Endothelial cell of umbilical vein (primary cell): Measurements from ENCODE around the gene MRPL53. TPM values are rescaled to one million over a fixed set of nuclear protein-coding genes. Genes with fewer than 3 reads are reported as not detected.
"Not testable (repeated sequence)": the region's sequence is repeated elsewhere in the genome, so short reads cannot be mapped to it uniquely, and the experiment has no call there.

Experiments used
- BruUV-seq: library from RNA; stranded (reverse); fragments of 400-500 nt; replicated peaks from 2 replicates; lab custom pipeline; 2021; lab: Mats Ljungman, UMichigan
- CTCF ChIA-PET: fragments of 300-600, 350-600 bp; sonication (Branson Sonifier 250); formaldehyde crosslinking; loops from one replicate; lab custom pipeline; 2021; ENCODE audit warnings: antibody characterized with exemption, inconsistent platforms; lab: Charles Lee
- POLR2A ChIA-PET: fragments of 300-600, 350-600 bp; sonication (Branson Sonifier 250); formaldehyde crosslinking; loops from one replicate; lab custom pipeline; 2021; ENCODE audit warnings: antibody characterized with exemption, inconsistent platforms; lab: Charles Lee
- DNase-seq: peaks from one replicate; pipeline ENCODE4 v3.0.0-alpha.2; 2011; ENCODE audit warnings: low read depth, low spot score
- FAIRE-seq: peaks from 2 replicates; lab custom pipeline; 2011; peaks lifted over from hg19 to GRCh38; lab: Jason Lieb, UNC
- H2AFZ ChIP-seq: 2 replicates; pipeline ENCODE4 v1.6.0; 2012; ENCODE audit warnings: low read depth, low read length, control low read depth, inconsistent platforms
- H3K27ac ChIP-seq: 2 replicates; pipeline ENCODE4 v1.5.1; 2011; ENCODE audit warnings: low read depth, mild to moderate bottlenecking, control low read depth, low read length, moderate library complexity; ENCODE audit not compliant: insufficient read depth
- H3K27me3 ChIP-seq, 2 experiments: 2 replicates each; pipeline versions ENCODE4 v1.6.0 to v1.6.1; 2011; ENCODE audit warnings: low read length in 2 of 2, mixed read lengths in 1 of 2; ENCODE audit not compliant: control insufficient read depth in 2 of 2, insufficient read depth in 2 of 2
- H3K36me3 ChIP-seq, 2 experiments: 2 replicates in 1 of 2; 3 replicates in 1 of 2; pipeline ENCODE4 v1.5.1; 2011; ENCODE audit warnings: low read length in 2 of 2, mild to moderate bottlenecking in 1 of 2, moderate library complexity in 1 of 2; ENCODE audit not compliant: control insufficient read depth in 2 of 2, insufficient read depth in 2 of 2; ENCODE audit errors: extremely low read depth in 1 of 2
- H3K4me1 ChIP-seq: 3 replicates; pipeline ENCODE4 v1.5.1; 2011; ENCODE audit warnings: mild to moderate bottlenecking, low read length; ENCODE audit not compliant: control insufficient read depth, insufficient read depth; ENCODE audit errors: extremely low read depth
- H3K4me2 ChIP-seq: 2 replicates; pipeline ENCODE4 v1.6.1; 2011; ENCODE audit warnings: low read length, control low read depth, mixed read lengths; ENCODE audit not compliant: insufficient read depth
- H3K4me3 ChIP-seq, 3 experiments: fragments of 200-600 bp in 1 of 3; sonication (generic), shearing (Covaris generic) in 1 of 3; replicated peaks in 1 of 3; 2 replicates each; pipeline ENCODE4 v1.5.1; 2011 to 2016; ENCODE audit warnings: control low read depth in 3 of 3, low read length in 3 of 3, mild to moderate bottlenecking in 2 of 3, inconsistent platforms in 1 of 3, low read depth in 1 of 3, moderate library complexity in 1 of 3; ENCODE audit not compliant: insufficient read depth in 1 of 3
- H3K79me2 ChIP-seq: 2 replicates; pipeline ENCODE4 v1.6.0; 2012; ENCODE audit warnings: low read length, inconsistent platforms; ENCODE audit not compliant: control insufficient read depth, insufficient read depth
- H3K9ac ChIP-seq: replicated peaks from 2 replicates; pipeline ENCODE3; 2011; ENCODE audit warnings: low read length, control low read depth; ENCODE audit not compliant: insufficient read depth; ENCODE audit errors: extremely low read depth
- H3K9me1 ChIP-seq: replicated peaks from 3 replicates; pipeline ENCODE4 v1.6.0; 2011; ENCODE audit warnings: mild to moderate bottlenecking, low read length; ENCODE audit not compliant: control insufficient read depth, insufficient read depth; ENCODE audit errors: extremely low read depth
- H3K9me3 ChIP-seq: replicated peaks from 2 replicates; pipeline ENCODE4 v1.5.1; 2012; ENCODE audit warnings: low read length, inconsistent platforms; ENCODE audit not compliant: control insufficient read depth, insufficient read depth
- H4K20me1 ChIP-seq: replicated peaks from 2 replicates; pipeline ENCODE3; 2011; ENCODE audit warnings: mild to moderate bottlenecking, low read length; ENCODE audit not compliant: control insufficient read depth, insufficient read depth; ENCODE audit errors: extremely low read depth
- EZH2 ChIP-seq: IDR thresholded peaks from 2 replicates; pipeline ENCODE4 v1.6.1; 2012; ENCODE audit warnings: borderline replicate concordance, low read depth, mild to moderate bottlenecking, moderate library complexity, low read length, inconsistent platforms; ENCODE audit not compliant: severe bottlenecking
- GATA2 ChIP-seq: IDR thresholded peaks from 2 replicates; pipeline ENCODE4 v1.7.0; 2011; ENCODE audit warnings: low read depth, mild to moderate bottlenecking, moderate library complexity, mixed read lengths, low read length; ENCODE audit not compliant: insufficient read length, insufficient read depth
- JUN ChIP-seq: IDR thresholded peaks from 2 replicates; pipeline ENCODE4 v1.6.1; 2011; ENCODE audit warnings: borderline replicate concordance, low read depth; ENCODE audit not compliant: insufficient read length, insufficient read depth
- MYC ChIP-seq: IDR thresholded peaks from one replicate; pipeline ENCODE4 v1.6.1; 2011; ENCODE audit warnings: mild to moderate bottlenecking, low read depth, low read length
- POLR2A ChIP-seq: IDR thresholded peaks from 2 replicates; pipeline ENCODE4 v1.6.1; 2012; ENCODE audit warnings: low read depth, mild to moderate bottlenecking, control low read depth, low read length
- dilution Hi-C: fragments of 300-500 bp; cut with MboI; formaldehyde crosslinking; loops from one replicate; pipeline ENCODE4 v1.15.0; 2019; ENCODE audit warnings: low sequenced_read_pairs; ENCODE audit not compliant: extremely low pct_ligation_motif_present
- intact Hi-C: fragments of 100-400 bp; cut with micrococcal nuclease; formaldehyde crosslinking; loops from one replicate; pipeline ENCODE4 v1.10.0; 2022
- polyA plus RNA-seq, 4 experiments: library from polyadenylated mRNA; depleted of rRNA in 3 of 4; stranded (reverse) in 3 of 4; unstranded in 1 of 4; fragments of >200 nt; gene quantifications; 2 replicates each; pipeline versions ENCODE4 v1.2.1 to v1.2.3, GENCODE V29; 2011 to 2012; ENCODE audit warnings: missing spikeins in 1 of 4
- total RNA-seq: library from RNA; stranded (reverse); gene quantifications from 2 replicates; pipeline ENCODE4 v1.2.3, GENCODE V29; 2021
- TF ChIP-seq, protein P1 (sequence below): IDR thresholded peaks from 2 replicates; pipeline ENCODE4 v1.6.1; 2011; ENCODE audit not compliant: insufficient read depth, insufficient read length
- TF ChIP-seq, protein P2 (sequence below), 2 donors: IDR thresholded peaks; 1 replicate in 1 of 2; 2 replicates in 1 of 2; pipeline ENCODE4 v1.5.1; 2011; ENCODE audit warnings: low read length in 2 of 2, mild to moderate bottlenecking in 2 of 2, moderate library complexity in 2 of 2, control low read depth in 1 of 2, inconsistent platforms in 1 of 2, low read depth in 1 of 2; ENCODE audit not compliant: insufficient read depth in 1 of 2; ENCODE audit errors: extremely low read depth in 1 of 2

Gene MRPL53
- total and polyA plus RNA-seq, 2 donors (not counting 3 experiments of a cell fraction or from before 2014, with no cell fraction given): 68.7 to 69.7 TPM

DNA sequence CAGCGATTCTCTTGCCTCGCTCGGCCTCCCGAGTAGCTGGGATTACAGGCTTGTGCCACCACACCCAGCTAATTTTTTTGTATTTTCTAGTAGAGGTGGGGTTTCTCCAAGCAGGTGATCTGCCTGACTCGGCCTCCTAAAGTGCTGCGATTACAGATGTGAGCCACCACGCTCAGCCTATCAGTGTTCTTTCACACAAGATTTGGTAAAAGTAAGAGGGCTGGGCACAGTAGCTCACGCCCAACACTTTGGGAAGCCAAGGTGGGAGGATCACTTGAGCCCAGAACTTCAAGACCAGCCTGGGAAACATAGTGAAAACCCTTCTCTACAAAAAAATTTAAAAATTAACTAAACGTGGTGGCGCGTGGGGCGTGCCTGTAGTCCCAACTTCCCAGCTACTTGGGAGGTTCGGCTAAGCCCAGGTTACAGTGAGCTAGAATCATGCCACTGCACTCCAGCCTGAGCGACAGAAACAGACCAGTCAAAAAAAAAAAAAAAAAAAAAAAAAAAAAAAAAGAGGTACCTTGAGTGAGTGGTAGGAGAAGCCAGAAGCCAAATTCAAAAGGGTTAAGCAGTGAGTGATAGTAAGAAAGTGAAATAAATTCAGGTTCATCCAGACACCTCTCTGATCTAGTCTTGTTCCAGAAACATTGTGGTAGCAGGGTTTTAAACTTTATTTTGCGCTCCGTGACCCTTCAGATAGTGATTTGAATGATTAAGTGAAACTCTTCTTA lies 981 bp downstream of the MRPL53 start:
- TF ChIP-seq MYC (no peak), EZH2 (no peak), GATA2 (no peak), JUN (no peak), POLR2A (no peak)
- TF ChIP-seq, protein P1, sequence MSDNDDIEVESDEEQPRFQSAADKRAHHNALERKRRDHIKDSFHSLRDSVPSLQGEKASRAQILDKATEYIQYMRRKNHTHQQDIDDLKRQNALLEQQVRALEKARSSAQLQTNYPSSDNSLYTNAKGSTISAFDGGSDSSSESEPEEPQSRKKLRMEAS: no peak
- TF ChIP-seq, protein P2, sequence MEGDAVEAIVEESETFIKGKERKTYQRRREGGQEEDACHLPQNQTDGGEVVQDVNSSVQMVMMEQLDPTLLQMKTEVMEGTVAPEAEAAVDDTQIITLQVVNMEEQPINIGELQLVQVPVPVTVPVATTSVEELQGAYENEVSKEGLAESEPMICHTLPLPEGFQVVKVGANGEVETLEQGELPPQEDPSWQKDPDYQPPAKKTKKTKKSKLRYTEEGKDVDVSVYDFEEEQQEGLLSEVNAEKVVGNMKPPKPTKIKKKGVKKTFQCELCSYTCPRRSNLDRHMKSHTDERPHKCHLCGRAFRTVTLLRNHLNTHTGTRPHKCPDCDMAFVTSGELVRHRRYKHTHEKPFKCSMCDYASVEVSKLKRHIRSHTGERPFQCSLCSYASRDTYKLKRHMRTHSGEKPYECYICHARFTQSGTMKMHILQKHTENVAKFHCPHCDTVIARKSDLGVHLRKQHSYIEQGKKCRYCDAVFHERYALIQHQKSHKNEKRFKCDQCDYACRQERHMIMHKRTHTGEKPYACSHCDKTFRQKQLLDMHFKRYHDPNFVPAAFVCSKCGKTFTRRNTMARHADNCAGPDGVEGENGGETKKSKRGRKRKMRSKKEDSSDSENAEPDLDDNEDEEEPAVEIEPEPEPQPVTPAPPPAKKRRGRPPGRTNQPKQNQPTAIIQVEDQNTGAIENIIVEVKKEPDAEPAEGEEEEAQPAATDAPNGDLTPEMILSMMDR (IDR thresholded peaks at IDR 0.05; ENCODE audit: extremely low read depth in 1 of 2, insufficient read depth in 1 of 2, low read depth in 1 of 2, low read length in 2 of 2): no peak
- dilution Hi-C loops: no loop called here
- Histone ChIP-seq H3K4me1 (peaks cover 13% of the 10 kb centered on the region), H3K27ac (peak overlapping the region; percentile 10), H3K4me3 (peak overlapping the region; percentile 43 to 84 (median 75)), H3K9ac (peak overlapping the region; percentile 46), H3K79me2 (no peaks in the 10 kb centered on the region), H2AFZ (peak overlapping the region; percentile 71), H3K9me3 (no peaks in the 10 kb centered on the region), H3K9me1 (no peaks in the 10 kb centered on the region), H3K4me2 (peak overlapping the region; percentile 89), H3K27me3 (no peaks in the 10 kb centered on the region), H4K20me1 (no peaks in the 10 kb centered on the region), H3K36me3 (peaks cover 0 to 7% of the 10 kb centered on the region in 2 experiments)
- intact Hi-C loops: loop anchor here (1.0 kb wide), 1 partner anchor 11 kb away; the partner anchor contains the start of gene CCDC142
- no TSS peak for BruUV-seq
- CTCF ChIA-PET: interaction anchor here (1.2 to 2.1 kb wide), 2 partner anchors 11 to 61 kb away, joined by 5 to 12 read pairs; partner anchors contain the start of genes CCDC142 and TTC31
- POLR2A ChIA-PET: interaction anchor here (0.6 kb wide), 1 partner anchor 39 kb away, joined by 3 read pairs; no protein-coding TSS in a partner anchor
- no peak for DNase-seq
- no peak for FAIRE-seq

DNA sequence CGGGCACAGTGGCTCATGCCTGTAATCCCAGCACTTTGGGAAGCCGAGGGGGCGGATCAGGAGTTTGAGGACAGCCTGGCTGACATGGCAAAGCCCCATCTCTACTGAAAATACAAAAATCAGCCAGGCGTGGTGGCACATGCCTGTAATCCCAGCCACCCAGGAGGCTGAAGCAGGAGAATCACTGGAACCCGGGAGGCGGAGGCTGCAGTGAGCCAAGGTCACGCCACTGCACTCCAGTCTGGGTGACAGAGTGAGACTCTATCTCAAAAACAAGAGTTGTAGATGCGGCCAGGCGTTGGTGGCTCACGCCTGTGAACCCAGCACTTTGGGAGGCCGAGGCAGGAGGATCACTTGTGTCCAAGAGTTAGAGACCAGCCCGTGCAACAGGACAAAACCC lies 1.7 kb downstream of the MRPL53 start:
- H2AFZ ChIP-seq, H3K79me2 ChIP-seq, H3K9me3 ChIP-seq, H3K4me2 ChIP-seq, DNase-seq, dilution Hi-C loops, intact Hi-C loops, BruUV-seq, H3K9me1 ChIP-seq, H3K9ac ChIP-seq, H3K27me3 ChIP-seq, POLR2A ChIA-PET, H3K36me3 ChIP-seq, H4K20me1 ChIP-seq, FAIRE-seq, H3K4me3 ChIP-seq, H3K27ac ChIP-seq: not testable (repeated sequence)
- CTCF ChIA-PET: interaction anchor here (1.2 kb wide), 1 partner anchor 62 kb away, joined by 5 read pairs; no protein-coding TSS in a partner anchor
- H3K4me1 ChIP-seq: peaks cover 17% of the 10 kb centered on the region
